Thyroid gland (tissue), 4 donors: ENCODE data around the gene ACOT13.
"Not testable (repeated sequence)": the region's sequence is repeated elsewhere in the genome, so short reads cannot be mapped to it uniquely, and the experiment has no call there.

Experiments
- POLR2A ChIP-seq, 2 donors: fragments of 450-650 bp; IDR thresholded peaks; one replicate each; pipeline ENCODE4 v1.6.1; 2017; ENCODE audit warnings: antibody characterized with exemption in 2 of 2, mild to moderate bottlenecking in 2 of 2, moderate library complexity in 1 of 2
- TF ChIP-seq, protein P1 (sequence below), 6 experiments: fragments of 200-600 bp in 3 of 6; fragments of 450-650 bp in 3 of 6; sonication (generic) in 3 of 6; IDR thresholded peaks; one replicate each; pipeline ENCODE4 v1.5.1; 2016 to 2019; ENCODE audit warnings: antibody characterized with exemption in 6 of 6, mild to moderate bottlenecking in 2 of 6, inconsistent platforms in 1 of 6, moderate library complexity in 1 of 6

DNA sequence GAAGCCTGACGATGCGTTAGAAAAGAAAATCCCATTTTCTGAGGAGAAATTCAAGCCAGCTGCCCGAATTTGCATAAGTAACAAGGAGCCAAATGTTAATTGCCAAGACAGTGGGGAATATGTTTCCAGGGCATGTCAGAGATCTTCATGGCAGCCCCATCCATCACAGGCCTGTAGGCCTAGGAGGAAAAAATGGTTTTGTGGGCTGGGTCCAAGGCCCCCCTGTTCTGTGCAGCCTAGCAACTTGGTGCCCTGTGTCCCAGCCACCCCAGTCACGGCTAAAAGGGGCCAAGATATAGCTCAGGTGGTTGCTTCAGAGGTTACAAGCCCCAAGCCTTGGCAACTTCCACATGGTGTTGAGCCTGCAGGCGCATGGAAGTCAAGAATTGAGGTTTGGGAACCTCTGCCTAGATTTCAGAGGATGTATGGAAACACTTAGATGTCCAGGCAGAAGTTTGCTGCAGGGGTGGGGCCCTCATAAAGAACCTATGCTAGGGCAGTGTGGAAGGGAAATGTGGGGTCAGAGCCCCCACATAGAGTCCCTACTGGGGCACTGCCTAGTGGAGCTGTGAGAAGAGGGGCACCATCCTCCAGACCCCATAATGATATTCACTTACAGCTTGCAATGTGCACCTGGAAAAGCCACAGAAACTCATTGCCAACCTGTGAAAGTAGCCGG, 64.7 kb downstream of the ACOT13 start:
- TF ChIP-seq, protein P1, sequence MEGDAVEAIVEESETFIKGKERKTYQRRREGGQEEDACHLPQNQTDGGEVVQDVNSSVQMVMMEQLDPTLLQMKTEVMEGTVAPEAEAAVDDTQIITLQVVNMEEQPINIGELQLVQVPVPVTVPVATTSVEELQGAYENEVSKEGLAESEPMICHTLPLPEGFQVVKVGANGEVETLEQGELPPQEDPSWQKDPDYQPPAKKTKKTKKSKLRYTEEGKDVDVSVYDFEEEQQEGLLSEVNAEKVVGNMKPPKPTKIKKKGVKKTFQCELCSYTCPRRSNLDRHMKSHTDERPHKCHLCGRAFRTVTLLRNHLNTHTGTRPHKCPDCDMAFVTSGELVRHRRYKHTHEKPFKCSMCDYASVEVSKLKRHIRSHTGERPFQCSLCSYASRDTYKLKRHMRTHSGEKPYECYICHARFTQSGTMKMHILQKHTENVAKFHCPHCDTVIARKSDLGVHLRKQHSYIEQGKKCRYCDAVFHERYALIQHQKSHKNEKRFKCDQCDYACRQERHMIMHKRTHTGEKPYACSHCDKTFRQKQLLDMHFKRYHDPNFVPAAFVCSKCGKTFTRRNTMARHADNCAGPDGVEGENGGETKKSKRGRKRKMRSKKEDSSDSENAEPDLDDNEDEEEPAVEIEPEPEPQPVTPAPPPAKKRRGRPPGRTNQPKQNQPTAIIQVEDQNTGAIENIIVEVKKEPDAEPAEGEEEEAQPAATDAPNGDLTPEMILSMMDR (IDR thresholded peaks at IDR 0.05), result not testable (repeated sequence)
- TF ChIP-seq POLR2A (IDR thresholded peaks at IDR 0.05), result not testable (repeated sequence)
